OCI-LY3 (cell line): ENCODE results near the gene RPL13.

Source experiments
- H2AFZ ChIP-seq: fragments of 200-600, 300-600 bp; shearing (Covaris generic); 2 replicates; pipeline ENCODE4 v1.6.0; 2014; ENCODE audit warnings: antibody characterized with exemption, low read depth, low read length
- H3K27ac ChIP-seq: fragments of 200-600, 300-600 bp; sonication (generic); 2 replicates; pipeline ENCODE4 v1.5.1; 2014; ENCODE audit warnings: mild to moderate bottlenecking, low read length, moderate library complexity, mixed read lengths
- H3K27me3 ChIP-seq: fragments of 200-600, 300-600 bp; sonication (generic); 2 replicates; pipeline ENCODE4 v1.6.1; 2014; ENCODE audit warnings: low read depth, low read length, mixed read lengths
- H3K36me3 ChIP-seq: fragments of 200-600, 300-600 bp; sonication (generic); replicated peaks from 2 replicates; pipeline ENCODE3; 2014; ENCODE audit warnings: low read depth, low read length, mixed read lengths
- H3K4me1 ChIP-seq: fragments of 300-600, 200-600 bp; sonication (generic); 2 replicates; pipeline ENCODE4 v1.6.1; 2014; ENCODE audit warnings: low read length, mixed read lengths
- H3K4me2 ChIP-seq: fragments of 200-600, 300-600 bp; sonication (generic); 2 replicates; pipeline ENCODE4 v1.6.1; 2014; ENCODE audit warnings: low read length, mixed read lengths
- H3K4me3 ChIP-seq: fragments of 300-600, 200-600 bp; sonication (generic); 2 replicates; pipeline ENCODE4 v1.5.1; 2014; ENCODE audit warnings: antibody characterized with exemption, mild to moderate bottlenecking, low read length, moderate library complexity
- H3K79me2 ChIP-seq: fragments of 300-600, 200-600 bp; shearing (Covaris generic); 2 replicates; pipeline ENCODE4 v1.6.1; 2014; ENCODE audit warnings: mild to moderate bottlenecking, low read length, mixed read lengths
- H3K9ac ChIP-seq: fragments of 300-600, 200-600 bp; shearing (Covaris generic); 2 replicates; pipeline ENCODE4 v1.6.0; 2014; ENCODE audit warnings: mild to moderate bottlenecking, low read length, moderate library complexity
- H3K9me3 ChIP-seq: fragments of 200-600, 300-600 bp; shearing (Covaris generic); 2 replicates; pipeline ENCODE4 v1.6.1; 2014; ENCODE audit warnings: low read length, mixed read lengths; ENCODE audit not compliant: insufficient read depth
- H4K20me1 ChIP-seq: fragments of 200-600, 300-600 bp; sonication (generic); 2 replicates; pipeline ENCODE4 v1.6.1; 2016; ENCODE audit warnings: low read length, mixed read lengths; ENCODE audit not compliant: insufficient read depth
- EZH2phosphoT487 ChIP-seq: fragments of 200-600 bp; shearing (Covaris generic); IDR thresholded peaks from 2 replicates; pipeline ENCODE4 v1.6.1; 2018; ENCODE audit warnings: antibody characterized with exemption, mixed run types, low read depth
- TF ChIP-seq, protein P1 (sequence below): fragments of 200-600, 300-600 bp; sonication (generic); IDR thresholded peaks from 2 replicates; pipeline ENCODE4 v1.5.1; 2014; ENCODE audit warnings: antibody characterized with exemption, low read length, low read depth

RPL13 gene

DNA sequence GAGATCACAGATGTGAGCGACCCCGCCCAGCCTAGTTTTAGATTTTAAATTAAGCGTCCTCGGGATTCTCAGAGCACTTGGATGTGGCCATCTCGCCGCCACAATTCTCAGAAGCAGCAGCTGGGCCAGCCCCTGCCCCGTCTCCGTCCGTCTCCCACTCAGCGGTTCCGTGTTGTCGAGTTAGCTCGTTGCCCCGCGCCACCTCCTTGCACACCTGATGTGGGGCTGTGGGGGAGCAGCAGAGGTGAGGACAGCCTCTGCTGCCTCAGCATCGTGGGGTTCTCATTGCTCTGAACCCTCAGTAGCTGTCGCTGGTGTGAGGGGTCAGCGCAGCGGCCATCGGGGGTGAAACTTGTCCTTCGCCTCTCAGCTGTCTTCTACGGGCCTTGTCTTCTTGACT, 8.2 kb upstream of the RPL13 start:
- Histone ChIP-seq H3K4me1 (no peaks in the 10 kb centered on the region), H3K27me3 (no peaks in the 10 kb centered on the region), H4K20me1 (no peaks in the 10 kb centered on the region), H2AFZ (no peak overlapping the region), H3K4me3 (no peak overlapping the region), H3K9me3 (no peaks in the 10 kb centered on the region), H3K9ac (no peak overlapping the region), H3K79me2 (no peaks in the 10 kb centered on the region), H3K36me3 (peaks cover 14% of the 10 kb centered on the region), H3K4me2 (no peak overlapping the region), H3K27ac (no peak overlapping the region)
- TF ChIP-seq EZH2phosphoT487 = no peak
- TF ChIP-seq, protein P1, sequence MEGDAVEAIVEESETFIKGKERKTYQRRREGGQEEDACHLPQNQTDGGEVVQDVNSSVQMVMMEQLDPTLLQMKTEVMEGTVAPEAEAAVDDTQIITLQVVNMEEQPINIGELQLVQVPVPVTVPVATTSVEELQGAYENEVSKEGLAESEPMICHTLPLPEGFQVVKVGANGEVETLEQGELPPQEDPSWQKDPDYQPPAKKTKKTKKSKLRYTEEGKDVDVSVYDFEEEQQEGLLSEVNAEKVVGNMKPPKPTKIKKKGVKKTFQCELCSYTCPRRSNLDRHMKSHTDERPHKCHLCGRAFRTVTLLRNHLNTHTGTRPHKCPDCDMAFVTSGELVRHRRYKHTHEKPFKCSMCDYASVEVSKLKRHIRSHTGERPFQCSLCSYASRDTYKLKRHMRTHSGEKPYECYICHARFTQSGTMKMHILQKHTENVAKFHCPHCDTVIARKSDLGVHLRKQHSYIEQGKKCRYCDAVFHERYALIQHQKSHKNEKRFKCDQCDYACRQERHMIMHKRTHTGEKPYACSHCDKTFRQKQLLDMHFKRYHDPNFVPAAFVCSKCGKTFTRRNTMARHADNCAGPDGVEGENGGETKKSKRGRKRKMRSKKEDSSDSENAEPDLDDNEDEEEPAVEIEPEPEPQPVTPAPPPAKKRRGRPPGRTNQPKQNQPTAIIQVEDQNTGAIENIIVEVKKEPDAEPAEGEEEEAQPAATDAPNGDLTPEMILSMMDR = no peak

DNA sequence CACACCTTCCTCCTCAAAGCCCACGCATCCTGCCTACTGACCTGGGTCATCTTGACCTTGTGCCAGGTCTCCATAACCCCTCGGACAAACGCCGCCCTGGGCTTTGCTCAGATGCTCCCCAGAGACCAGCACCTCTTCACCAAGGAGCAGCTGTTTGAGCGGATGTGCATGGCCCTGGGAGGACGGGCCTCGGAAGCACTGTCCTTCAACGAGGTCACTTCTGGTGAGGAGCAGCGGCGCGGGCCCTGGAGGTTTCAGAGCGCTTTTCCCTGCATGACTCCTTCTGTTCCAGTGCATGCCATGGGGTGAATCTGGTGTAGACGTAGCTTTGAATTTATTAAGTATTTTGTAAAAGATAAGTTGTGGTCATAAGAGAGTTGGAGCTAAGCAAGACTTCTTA, 7.6 kb upstream of the RPL13 start:
- no peaks in the 10 kb centered on the region for H3K27me3 ChIP-seq
- H3K36me3 ChIP-seq = peaks cover 12% of the 10 kb centered on the region
- no peak overlapping the region for H3K27ac ChIP-seq
- H2AFZ ChIP-seq = no peak overlapping the region
- TF ChIP-seq EZH2phosphoT487 = no peak
- TF ChIP-seq, protein P1 = no peak
- H3K9me3 ChIP-seq = no peaks in the 10 kb centered on the region
- H3K79me2 ChIP-seq = no peaks in the 10 kb centered on the region
- no peak overlapping the region for H3K9ac ChIP-seq
- H3K4me2 ChIP-seq = no peak overlapping the region
- no peak overlapping the region for H3K4me3 ChIP-seq
- H4K20me1 ChIP-seq = no peaks in the 10 kb centered on the region
- no peaks in the 10 kb centered on the region for H3K4me1 ChIP-seq

DNA sequence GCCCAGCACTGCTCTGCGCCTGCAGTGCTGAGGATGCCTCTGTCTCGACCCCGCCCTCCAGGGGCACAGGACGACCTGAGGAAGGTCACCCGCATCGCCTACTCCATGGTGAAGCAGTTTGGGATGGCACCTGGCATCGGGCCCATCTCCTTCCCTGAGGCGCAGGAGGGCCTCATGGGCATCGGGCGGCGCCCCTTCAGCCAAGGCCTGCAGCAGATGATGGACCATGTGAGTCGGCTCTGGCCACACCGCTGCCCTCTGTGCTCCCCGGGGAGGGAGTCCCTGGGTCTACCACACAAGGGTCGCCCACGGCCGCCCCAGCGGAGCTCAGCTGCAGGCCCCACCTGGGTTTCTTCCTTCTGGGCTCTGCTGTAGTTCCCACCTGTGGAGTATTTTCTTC, 6.7 kb upstream of the RPL13 start:
- Histone ChIP-seq H3K36me3 (peaks cover 11% of the 10 kb centered on the region), H3K4me1 (no peaks in the 10 kb centered on the region), H3K9ac (no peak overlapping the region), H3K4me3 (no peak overlapping the region), H3K9me3 (no peaks in the 10 kb centered on the region), H4K20me1 (no peaks in the 10 kb centered on the region), H3K4me2 (no peak overlapping the region), H3K27me3 (no peaks in the 10 kb centered on the region), H2AFZ (no peak overlapping the region), H3K79me2 (no peaks in the 10 kb centered on the region), H3K27ac (no peak overlapping the region)
- TF ChIP-seq, protein P1 = no peak
- no peak for TF ChIP-seq EZH2phosphoT487

DNA sequence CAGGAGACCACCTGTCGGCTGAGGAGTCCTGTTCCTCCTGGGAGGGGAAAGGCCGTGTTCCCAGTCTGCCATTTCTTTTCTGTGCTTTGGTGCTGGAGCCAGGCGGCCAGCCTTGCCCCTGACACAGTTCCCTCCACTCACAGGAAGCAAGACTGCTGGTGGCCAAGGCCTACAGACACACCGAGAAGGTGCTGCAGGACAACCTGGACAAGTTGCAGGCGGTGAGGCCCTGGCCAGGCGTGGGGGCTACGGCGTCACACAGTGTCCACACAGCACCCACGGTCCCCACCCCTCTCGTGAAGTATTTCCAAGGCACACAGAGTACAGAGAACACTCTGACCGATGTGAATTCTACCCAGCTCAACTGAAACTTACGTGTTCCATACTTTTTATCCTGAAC, 6.1 kb upstream of the RPL13 start:
- H3K36me3 ChIP-seq = peaks cover 8% of the 10 kb centered on the region
- H3K4me1 ChIP-seq = no peaks in the 10 kb centered on the region

More for the DNA sequence above, 6.1 kb upstream of the RPL13 start:
- no peak overlapping the region for H3K4me2 ChIP-seq
- H4K20me1 ChIP-seq = no peaks in the 10 kb centered on the region
- H3K4me3 ChIP-seq = no peak overlapping the region
- no peaks in the 10 kb centered on the region for H3K9me3 ChIP-seq
- no peak overlapping the region for H3K27ac ChIP-seq
- H3K79me2 ChIP-seq = no peaks in the 10 kb centered on the region
- H3K27me3 ChIP-seq = no peaks in the 10 kb centered on the region
- no peak overlapping the region for H3K9ac ChIP-seq
- no peak overlapping the region for H2AFZ ChIP-seq
- no peak for TF ChIP-seq EZH2phosphoT487
- TF ChIP-seq, protein P1 = no peak
